Cerebellar nuclear complex (tissue), 1 donor: ENCODE data around the gene ANKRD29.
"Not testable (repeated sequence)": the region's sequence is repeated elsewhere in the genome, so short reads cannot be mapped to it uniquely, and the experiment has no call there.

Source experiments
- DNase-seq, 2 experiments: peaks; one replicate each; lab custom pipeline; 2025; lab: John Stamatoyannopoulos, UW

Gene ANKRD29

DNA sequence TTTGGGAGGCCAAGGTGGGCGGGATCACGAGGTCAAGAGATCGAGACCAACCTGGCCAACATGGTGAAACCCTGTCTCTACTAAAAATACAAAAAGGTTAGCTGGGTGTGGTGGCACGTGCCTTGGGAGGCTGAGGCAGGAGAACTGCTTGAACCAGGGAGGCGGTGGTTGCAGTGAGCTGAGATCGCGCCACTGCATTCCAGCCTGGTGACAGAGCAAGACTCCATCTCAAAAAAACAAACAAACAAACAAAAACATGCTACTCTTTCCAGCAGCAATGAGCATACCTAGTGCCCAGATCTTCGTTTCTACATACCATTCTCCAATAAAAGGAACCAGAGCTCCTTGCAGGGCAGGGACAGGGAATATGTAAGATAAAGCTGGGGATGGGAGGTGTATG is 105.2 kb downstream of the ANKRD29 start:
- not testable (repeated sequence) for DNase-seq

DNA sequence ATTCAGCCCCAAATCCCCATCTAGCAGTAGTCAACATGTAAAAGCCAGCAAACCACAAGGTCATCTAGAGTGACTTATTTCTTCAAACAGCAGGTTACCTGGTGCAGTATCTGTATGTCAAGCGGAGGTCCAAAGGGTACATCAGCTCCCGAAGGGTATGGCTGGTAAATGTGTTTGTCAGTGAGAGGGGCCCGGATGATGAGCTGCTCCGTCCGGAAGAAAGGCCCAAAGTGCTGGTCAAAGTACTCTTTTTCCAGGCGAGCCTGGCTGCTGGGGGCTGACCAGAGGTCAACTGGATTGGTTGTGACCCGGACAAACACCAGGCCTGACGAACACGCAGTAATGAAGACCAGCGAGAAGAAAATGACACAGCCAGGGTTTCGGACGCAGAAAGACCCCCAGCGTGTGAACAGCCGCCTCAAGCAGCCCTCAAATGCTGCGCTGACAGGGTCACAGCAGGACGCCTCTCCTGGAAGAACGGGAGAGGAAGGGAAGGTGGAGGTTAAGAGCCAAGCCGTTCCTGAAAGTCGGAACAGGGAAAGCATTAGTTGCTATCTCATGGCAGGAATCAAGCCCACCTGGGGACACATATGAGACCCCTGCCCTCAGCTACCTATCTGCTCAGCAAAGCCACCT is 106.4 kb downstream of the ANKRD29 start:
- no peak for DNase-seq

DNA sequence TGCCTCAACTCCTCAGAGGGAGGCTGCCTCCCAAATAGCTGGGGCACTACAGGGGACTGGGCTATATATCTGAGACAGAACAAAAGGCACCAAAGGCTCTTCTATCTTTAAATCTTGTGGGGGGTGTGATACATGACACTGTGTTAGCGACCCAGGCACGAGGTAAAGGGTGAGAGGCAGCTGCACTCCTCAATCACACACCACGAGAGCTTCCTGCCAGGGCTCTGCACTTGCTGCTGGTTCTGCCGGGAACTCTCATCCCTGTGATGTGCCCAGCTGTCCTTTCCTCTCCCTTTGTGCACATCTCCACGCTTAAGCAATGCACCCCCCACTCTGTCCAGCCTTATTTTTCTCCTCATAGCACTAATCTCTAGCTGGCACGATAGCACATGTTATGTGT is 108.8 kb downstream of the ANKRD29 start:
- DNase-seq = no peak

DNA sequence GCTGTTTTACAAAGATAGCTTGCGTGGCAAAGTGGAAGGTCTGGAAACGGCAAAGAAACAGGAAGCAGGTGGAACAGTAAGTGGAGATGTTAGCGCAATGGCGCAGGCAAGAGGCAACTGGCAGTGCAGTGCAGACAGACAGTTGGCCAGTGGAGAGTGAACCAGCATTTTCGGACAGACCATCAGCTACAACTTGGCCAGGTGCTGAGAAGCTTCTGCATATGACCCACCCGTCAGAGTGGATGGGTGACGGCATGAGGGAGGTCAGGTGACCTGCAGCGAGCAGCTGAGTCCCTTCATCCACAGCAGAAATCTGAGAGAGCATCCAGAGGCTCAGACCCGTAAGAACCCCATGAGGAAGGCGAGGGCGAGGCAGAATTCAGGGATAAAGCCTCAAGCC is 110.2 kb downstream of the ANKRD29 start:
- DNase-seq = no peak

DNA sequence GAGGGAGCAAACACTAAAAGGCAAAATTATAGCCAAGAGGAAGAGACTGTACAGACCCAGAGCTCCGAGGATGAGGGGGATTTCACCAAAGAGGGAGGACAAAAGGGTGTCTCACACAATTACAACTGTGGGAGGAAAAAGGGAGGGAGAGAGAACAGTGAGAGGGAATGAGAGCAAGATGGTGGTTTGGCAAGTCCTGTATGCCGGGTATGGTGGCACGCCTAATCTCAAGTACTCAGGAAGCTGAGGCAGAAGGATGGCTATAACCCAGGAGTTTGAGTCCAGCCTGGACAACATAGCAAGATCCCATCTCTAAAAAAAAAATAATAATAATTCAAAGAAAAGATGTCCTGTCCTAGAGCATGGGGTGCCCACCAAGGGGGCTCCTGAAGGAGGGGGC is 110.7 kb downstream of the ANKRD29 start:
- DNase-seq = no peak

DNA sequence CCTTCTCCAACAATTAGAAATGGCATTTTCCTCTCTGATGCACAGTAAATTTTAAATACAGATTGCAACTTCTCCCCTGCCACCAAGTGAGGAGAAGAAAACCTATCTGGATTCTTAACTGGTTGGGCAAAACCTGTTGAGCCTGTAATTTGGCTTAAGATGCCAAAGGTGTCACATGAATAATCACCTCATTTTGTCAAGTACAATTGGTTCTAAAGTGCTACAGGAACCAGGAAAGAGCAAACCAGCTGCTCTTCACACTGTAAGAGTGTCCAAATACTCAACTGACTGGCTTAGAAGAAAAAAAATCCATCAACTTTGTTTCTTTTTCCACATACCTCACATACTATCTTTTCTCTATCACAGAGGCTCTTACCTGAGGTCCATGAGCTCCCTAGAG is 111.8 kb downstream of the ANKRD29 start:
- no peak for DNase-seq
